Measurements from ENCODE around the gene PDCD11.

The PDCD11 gene

DNA sequence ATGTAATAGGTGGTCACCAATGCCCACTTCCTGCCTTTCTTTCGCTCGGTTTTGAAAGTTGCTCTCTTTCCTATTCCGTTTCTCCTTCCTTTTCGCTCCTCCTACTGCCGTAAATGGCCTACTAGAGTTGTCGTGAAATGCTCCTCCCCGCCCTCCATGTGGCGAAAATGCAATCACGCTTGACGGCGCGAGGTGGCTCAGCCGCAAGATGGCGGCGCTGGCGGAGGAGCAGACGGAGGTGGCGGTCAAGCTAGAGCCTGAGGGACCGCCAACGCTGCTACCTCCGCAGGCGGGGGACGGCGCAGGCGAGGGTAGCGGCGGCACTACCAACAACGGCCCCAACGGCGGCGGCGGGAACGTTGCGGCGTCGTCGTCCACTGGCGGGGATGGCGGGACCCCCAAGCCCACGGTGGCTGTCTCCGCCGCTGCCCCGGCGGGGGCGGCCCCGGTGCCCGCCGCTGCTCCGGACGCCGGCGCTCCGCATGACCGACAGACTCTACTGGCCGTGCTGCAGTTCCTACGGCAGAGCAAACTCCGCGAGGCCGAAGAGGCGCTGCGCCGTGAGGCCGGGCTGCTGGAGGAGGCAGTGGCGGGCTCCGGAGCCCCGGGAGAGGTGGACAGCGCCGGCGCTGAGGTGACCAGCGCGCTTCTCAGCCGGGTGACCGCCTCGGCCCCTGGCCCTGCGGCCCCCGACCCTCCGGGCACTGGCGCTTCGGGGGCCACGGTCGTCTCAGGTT, 28.5 kb upstream of the PDCD11 start, which contains the start of gene TAF5:
TAF5 (plus strand) TSS at position 195 of the 737 bp plus-strand sequence; CDS start at position 209, 14 bp downstream.
- H3K27me3 ChIP-seq, result no peaks in the 10 kb centered on the region
- H4K20me1 ChIP-seq, result no peaks in the 10 kb centered on the region
- peak within 1 kb of the TSS; percentile 87 for H3K9ac ChIP-seq
- peak within 1 kb of the TSS; percentile 82 for H3K4me3 ChIP-seq
- peak within 1 kb of the TSS; percentile 85 for H3K27ac ChIP-seq
- peaks cover 24% of the 10 kb centered on the region for H3K4me1 ChIP-seq
- no peak for TF ChIP-seq Cebpa-rat (IDR thresholded peaks at IDR 0.05)
- H3K9me3 ChIP-seq, result no peaks in the 10 kb centered on the region
- peaks cover 4% of the 10 kb centered on the region for H3K36me3 ChIP-seq
- H3K4me2 ChIP-seq, result peak within 1 kb of the TSS; percentile 88

GRCh38 chr10:103373544-103373943, 22.9 kb upstream of the PDCD11 start:
- no peak overlapping the region for H3K27ac ChIP-seq
- H3K27me3 ChIP-seq, result no peaks in the 10 kb centered on the region
- H3K36me3 ChIP-seq, result peaks cover 52% of the 10 kb centered on the region
- H4K20me1 ChIP-seq, result no peaks in the 10 kb centered on the region
- peaks cover 19% of the 10 kb centered on the region for H3K4me1 ChIP-seq
- TF ChIP-seq Cebpa-rat (IDR thresholded peaks at IDR 0.05), result no peak
- no peak overlapping the region for H3K4me3 ChIP-seq
- H3K4me2 ChIP-seq, result no peak overlapping the region
- no peak overlapping the region for H3K9ac ChIP-seq
- no peaks in the 10 kb centered on the region for H3K9me3 ChIP-seq

DNA sequence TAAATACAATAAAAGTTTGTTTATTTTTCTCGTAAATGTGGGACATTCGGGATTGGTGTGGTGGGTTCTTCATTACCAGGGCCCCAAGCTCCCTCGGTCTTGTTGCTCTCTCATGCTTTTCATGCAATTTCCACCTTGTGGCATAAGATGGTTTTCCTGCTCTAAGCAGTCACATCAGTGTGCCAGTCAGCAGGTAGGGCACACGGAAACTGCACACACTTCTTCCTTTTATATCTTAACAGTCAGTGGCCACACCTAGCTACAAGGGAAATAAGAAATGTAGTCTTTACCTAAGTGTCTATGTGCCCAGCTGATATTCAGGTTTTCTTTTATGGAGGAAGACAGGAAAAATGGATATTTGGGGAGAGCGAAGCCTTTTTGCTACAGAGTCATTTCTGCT, 22.2 kb upstream of the PDCD11 start:
- Histone ChIP-seq H3K4me3 (no peak overlapping the region), H3K4me1 (peaks cover 14% of the 10 kb centered on the region), H3K4me2 (no peak overlapping the region), H3K27me3 (no peaks in the 10 kb centered on the region), H3K27ac (no peak overlapping the region), H3K36me3 (peaks cover 59% of the 10 kb centered on the region), H4K20me1 (no peaks in the 10 kb centered on the region), H3K9ac (no peak overlapping the region), H3K9me3 (no peaks in the 10 kb centered on the region)
- TF ChIP-seq Cebpa-rat (IDR thresholded peaks at IDR 0.05), result no peak

DNA sequence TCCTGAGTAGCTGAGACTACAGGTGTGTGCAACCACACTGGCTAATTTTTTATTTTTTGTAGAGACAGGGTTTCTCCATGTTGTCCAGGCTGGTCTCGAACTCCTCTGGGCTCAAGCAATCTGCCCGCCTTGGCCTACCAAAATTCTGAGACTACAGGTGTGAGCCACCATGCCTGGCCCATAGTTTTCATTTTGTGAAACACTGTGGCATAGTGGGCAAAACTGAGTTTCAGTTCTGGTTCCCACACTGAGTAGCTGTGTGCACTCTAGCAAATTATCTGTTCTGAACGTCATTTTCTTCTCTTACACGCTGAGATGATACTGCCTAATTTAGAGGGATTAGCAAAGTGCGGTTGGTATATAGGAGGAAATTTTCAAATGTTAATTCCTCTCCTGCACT, 13.7 kb upstream of the PDCD11 start:
- Histone ChIP-seq H3K9ac (no peak overlapping the region), H3K9me3 (no peaks in the 10 kb centered on the region), H3K27ac (no peak overlapping the region), H4K20me1 (no peaks in the 10 kb centered on the region), H3K4me3 (no peak overlapping the region), H3K4me2 (no peak overlapping the region), H3K27me3 (no peaks in the 10 kb centered on the region), H3K4me1 (no peaks in the 10 kb centered on the region), H3K36me3 (peaks cover 91% of the 10 kb centered on the region)
- TF ChIP-seq Cebpa-rat (IDR thresholded peaks at IDR 0.05), result no peak

DNA sequence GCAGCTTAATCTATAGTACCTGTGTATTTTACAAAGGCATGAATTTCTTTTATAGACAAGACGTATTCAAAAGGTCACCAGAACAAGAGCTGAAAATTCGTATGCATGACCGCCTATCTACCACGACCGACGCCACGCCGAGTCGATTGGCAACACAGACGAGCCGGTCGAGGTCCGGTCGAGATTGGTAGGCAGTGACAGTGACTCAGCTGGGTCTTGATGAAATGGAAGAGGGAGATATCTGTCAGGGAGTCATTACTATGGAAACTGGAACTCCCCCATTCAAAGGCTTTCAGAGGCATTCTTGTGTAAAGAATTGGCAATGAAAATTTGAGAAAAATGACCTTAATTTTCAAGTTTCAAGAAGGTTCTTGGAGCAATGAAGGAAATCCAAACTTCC, 2.2 kb upstream of the PDCD11 start:
- Histone ChIP-seq H3K27ac (no peak overlapping the region), H3K9ac (no peak overlapping the region), H4K20me1 (peaks cover 43% of the 10 kb centered on the region), H3K9me3 (no peaks in the 10 kb centered on the region), H3K27me3 (no peaks in the 10 kb centered on the region), H3K4me3 (no peak overlapping the region), H3K4me1 (peaks cover 47% of the 10 kb centered on the region), H3K36me3 (peaks cover 58% of the 10 kb centered on the region), H3K4me2 (peak overlapping the region; percentile 97)
- TF ChIP-seq Cebpa-rat (IDR thresholded peaks at IDR 0.05), result no peak

- Histone ChIP-seq H3K27ac (peak overlapping the region; percentile 86), H3K9ac (peak overlapping the region; percentile 82), H3K4me3 (peak overlapping the region; percentile 77), H4K20me1 (peaks cover 46% of the 10 kb centered on the region), H3K4me2 (peak overlapping the region; percentile 97), H3K27me3 (no peaks in the 10 kb centered on the region), H3K9me3 (no peaks in the 10 kb centered on the region), H3K36me3 (peaks cover 58% of the 10 kb centered on the region), H3K4me1 (peaks cover 47% of the 10 kb centered on the region)
- TF ChIP-seq Cebpa-rat (IDR thresholded peaks at IDR 0.05), result no peak
Observed at GRCh38 chr10:103395754-103396066, 716 bp upstream of the PDCD11 start.

GRCh38 chr10:103396789-103397087, 312 bp downstream of the PDCD11 start:
- Histone ChIP-seq H3K9ac (peak overlapping the region; percentile 82), H3K4me2 (peak overlapping the region; percentile 79), H3K4me1 (peaks cover 47% of the 10 kb centered on the region), H3K27ac (peak overlapping the region; percentile 86), H3K9me3 (no peaks in the 10 kb centered on the region), H3K36me3 (peaks cover 58% of the 10 kb centered on the region), H3K4me3 (peak overlapping the region; percentile 77), H3K27me3 (no peaks in the 10 kb centered on the region), H4K20me1 (peaks cover 42% of the 10 kb centered on the region; the same call in 1 of the 2 replicates)
- no peak for TF ChIP-seq Cebpa-rat (IDR thresholded peaks at IDR 0.05)

DNA sequence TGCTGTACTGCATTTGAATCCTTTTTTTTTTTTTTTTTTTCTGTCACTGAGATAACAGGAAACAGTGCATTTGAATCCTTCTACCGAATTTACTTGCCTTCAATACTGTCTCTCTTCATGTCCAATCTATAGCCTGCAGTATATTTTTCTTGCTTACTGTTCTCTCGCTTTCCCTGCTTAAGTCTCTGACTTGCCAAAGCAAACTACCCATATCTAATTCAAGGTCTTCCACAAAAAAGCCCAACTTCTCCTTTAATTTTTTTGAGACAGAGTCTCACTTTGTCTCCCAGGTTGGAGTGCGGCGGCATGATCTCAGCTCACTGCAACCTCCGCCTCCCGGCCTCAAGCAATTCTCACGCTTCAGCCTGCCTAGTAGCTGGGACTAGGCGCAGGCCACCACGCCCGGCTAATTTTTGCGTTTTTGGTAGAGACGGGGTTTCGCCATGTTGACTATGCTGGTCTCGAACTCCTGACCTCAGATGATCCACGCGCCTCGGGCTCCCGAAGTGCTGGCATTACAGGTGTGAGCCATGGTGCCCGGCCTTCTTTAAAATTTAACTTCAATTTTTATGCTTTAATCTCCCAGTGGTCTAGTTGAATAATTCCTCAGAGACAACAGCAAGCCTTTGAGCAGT, 882 bp downstream of the PDCD11 start:
- no peak for TF ChIP-seq Cebpa-rat (IDR thresholded peaks at IDR 0.05)
- Histone ChIP-seq H3K27me3 (no peaks in the 10 kb centered on the region), H3K36me3 (peaks cover 59% of the 10 kb centered on the region), H3K9ac (peak overlapping the region; percentile 82), H3K4me2 (peak overlapping the region; percentile 79), H3K4me3 (peak overlapping the region; percentile 77), H3K27ac (peak overlapping the region; percentile 86), H3K9me3 (no peaks in the 10 kb centered on the region), H3K4me1 (peaks cover 47% of the 10 kb centered on the region), H4K20me1 (peaks cover 38% of the 10 kb centered on the region; the same call in 1 of the 2 replicates)

- Histone ChIP-seq H3K4me3 (no peak overlapping the region), H3K27ac (no peak overlapping the region), H3K9me3 (no peaks in the 10 kb centered on the region), H3K9ac (no peak overlapping the region), H3K4me2 (no peak overlapping the region), H3K4me1 (no peaks in the 10 kb centered on the region), H3K27me3 (no peaks in the 10 kb centered on the region), H4K20me1 (peaks cover 49% of the 10 kb centered on the region), H3K36me3 (peaks cover 99% of the 10 kb centered on the region)
- no peak for TF ChIP-seq Cebpa-rat (IDR thresholded peaks at IDR 0.05)
Observed at GRCh38 chr10:103413564-103413963, 17.1 kb downstream of the PDCD11 start.

DNA sequence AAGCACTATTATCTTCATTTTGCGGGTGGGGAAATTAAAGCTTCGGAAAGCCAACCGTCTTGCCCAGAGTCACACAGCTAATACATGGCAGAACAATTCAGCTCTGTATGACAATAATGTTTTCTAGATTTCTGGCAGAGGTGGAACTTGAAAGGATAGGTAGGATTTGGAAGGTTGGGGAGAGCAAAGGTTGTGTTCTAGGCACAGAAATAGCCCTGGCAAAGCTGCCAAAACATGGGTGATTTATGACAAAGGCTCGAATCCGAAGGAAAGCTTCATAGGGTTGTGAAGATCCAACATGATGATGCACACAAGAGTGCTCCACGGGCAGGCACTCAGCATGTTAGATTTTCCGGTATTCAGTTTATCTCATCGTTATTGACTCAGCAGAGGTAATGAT, 19.2 kb downstream of the PDCD11 start:
- H3K4me2 ChIP-seq, result no peak overlapping the region
- H3K9me3 ChIP-seq, result no peaks in the 10 kb centered on the region
- peaks cover 100% of the 10 kb centered on the region for H3K36me3 ChIP-seq
- no peak for TF ChIP-seq Cebpa-rat (IDR thresholded peaks at IDR 0.05)
- no peak overlapping the region; the same call in 1 of the 2 replicates for H3K9ac ChIP-seq
- H3K4me3 ChIP-seq, result no peak overlapping the region
- peaks cover 50% of the 10 kb centered on the region for H4K20me1 ChIP-seq
- H3K27me3 ChIP-seq, result no peaks in the 10 kb centered on the region
- H3K4me1 ChIP-seq, result no peaks in the 10 kb centered on the region
- no peak overlapping the region for H3K27ac ChIP-seq

Data from BLaER1 (cell line).